Heart left ventricle (tissue), 13 donors: ENCODE results near the gene EIF2S2.

ENCODE experiments used
- CTCF ChIP-seq, 12 donors: fragments of 200-600 bp; sonication (generic) in 4 of 12; IDR thresholded peaks; one replicate each; pipeline versions ENCODE4 v1.5.0 to v1.8.0; 2018 to 2022; ENCODE audit warnings: antibody characterized with exemption in 12 of 12, mild to moderate bottlenecking in 5 of 12
- POLR2A ChIP-seq, 2 donors: fragments of 450-650 bp; IDR thresholded peaks; one replicate each; pipeline ENCODE4 v1.6.1; 2017; ENCODE audit warnings: antibody characterized with exemption in 2 of 2, mild to moderate bottlenecking in 2 of 2, moderate library complexity in 2 of 2
- donor health status: ischemic (EF 13 %, LVEDD 7.1; RV severe dilation, severe dysfunction).
- donor health status: DM: no; HTN: yes; CAD: no.
- donor health status: DM: no; HTN: no; CAD: no.
- donor health status: ischemic (EF 25% LVEDD 6.9; RV normal size, moderate dysfunction).
- donor health status: ischemic (EF 25% LVEDD 5.7; RV mildly dilated, moderate dysfunction).
- donor health status: ischemic (EF 35%, LVEDD 5.7; RV mildly dilated, moderate dysfunction).
- donor health status: nonischemic (EF 11% LVEDD 7.7; RV severe dilation, severe dysfunction).
- donor health status: DM: yes; HTN: yes; CAD: no.
- donor health status: PGD.
- donor health status: ischemic (EF 29% LVEDD 5.4; RV normal size, mild dysfunction).
- donor health status: nonischemic (EF 23%, LVEDD 6.1; RV moderate dilation, normal function).

GRCh38 chr20:34040300-34040995 lies 71.6 kb downstream of the EIF2S2 start:
- no peak for TF ChIP-seq CTCF (IDR thresholded peaks at IDR 0.05)
- TF ChIP-seq POLR2A (IDR thresholded peaks at IDR 0.05), result no peak
